Measurements from ENCODE around the gene LYPD6B.

Gene LYPD6B

DNA sequence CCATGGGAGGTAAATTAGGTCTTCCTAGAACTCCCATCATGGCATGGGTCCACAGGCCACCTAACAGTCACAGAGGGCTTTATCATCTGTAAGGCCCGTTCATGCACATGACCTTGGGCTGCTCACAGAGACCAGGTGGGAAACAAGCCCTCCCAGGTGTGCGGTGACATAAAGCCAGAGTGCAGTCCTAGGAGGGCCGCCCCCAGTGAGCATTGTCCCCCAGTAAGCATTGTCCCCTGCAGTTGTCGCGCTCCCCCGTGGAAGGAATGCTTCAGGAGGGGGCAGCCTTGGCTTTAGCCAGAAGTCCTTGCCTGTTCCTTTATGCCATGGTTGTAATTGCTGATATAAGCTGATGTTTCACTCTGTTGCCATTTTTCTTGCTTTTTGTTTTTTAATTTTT, 41.7 kb upstream of the LYPD6B start:
- DNase-seq (ENCODE audit: low read depth): no peak
- TF ChIP-seq CTCF (IDR thresholded peaks at IDR 0.05; ENCODE audit: low read depth, low read length, missing control alignments): no peak
- H3K4me3 ChIP-seq (ENCODE audit: low read depth, low read length): no peak overlapping the region

DNA sequence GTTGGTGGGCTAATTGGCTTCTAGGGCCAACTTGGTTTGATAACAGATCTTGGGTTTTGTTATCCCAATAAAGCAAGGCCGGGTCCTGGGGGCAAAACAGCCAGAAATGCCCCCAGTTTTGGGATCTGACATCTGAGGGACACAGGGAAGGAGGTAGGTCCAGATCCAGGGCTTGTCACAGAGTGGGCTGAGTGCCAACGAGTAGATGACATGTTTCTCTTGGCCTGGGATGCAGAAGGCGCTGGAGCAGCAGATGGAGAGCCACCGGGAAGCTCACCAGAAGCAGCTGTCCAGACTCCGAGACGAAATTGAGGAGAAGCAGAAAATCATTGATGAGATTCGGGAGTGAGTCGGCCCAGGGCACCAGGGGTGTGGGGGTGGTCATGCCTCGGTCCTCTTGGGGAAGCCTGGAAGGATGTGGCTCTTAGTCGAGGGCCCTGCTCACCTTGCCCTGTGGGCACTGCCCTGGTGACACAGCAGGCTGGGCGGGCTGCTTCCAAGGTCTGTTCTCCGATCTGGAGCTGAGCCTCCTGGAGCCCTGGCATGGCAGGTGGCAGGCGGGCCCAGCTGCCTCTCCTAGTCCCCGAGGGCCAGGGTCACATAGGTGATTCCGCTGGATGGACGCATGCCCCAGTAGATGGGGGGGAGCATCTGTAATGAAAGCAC, 40.2 kb upstream of the LYPD6B start:
- no peak overlapping the region for H3K4me3 ChIP-seq (ENCODE audit: low read depth, low read length)
- no peak for TF ChIP-seq CTCF (IDR thresholded peaks at IDR 0.05; ENCODE audit: low read depth, low read length, missing control alignments)
- DNase-seq (ENCODE audit: low read depth): no peak

DNA sequence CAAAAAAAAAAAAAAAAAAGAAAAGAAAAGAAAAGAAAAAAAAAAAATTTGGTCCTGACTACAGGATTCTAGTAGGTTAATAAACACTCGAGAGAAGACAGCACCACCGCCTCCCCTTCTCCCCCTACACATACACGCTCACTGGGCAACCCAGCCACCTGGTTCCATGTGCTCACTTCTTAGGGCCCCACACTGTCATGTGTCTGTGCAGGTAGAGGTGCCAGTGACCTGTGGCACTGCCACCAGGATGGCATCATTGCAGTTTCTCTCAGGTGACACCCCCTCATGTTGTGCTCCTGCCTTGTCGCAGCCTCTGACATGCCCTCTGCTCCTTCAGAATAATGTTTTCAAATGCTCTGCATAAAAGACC, 39.7 kb upstream of the LYPD6B start:
- DNase-seq (ENCODE audit: low read depth): no peak
- TF ChIP-seq CTCF (IDR thresholded peaks at IDR 0.05; ENCODE audit: low read depth, low read length, missing control alignments): no peak
- H3K4me3 ChIP-seq (ENCODE audit: low read depth, low read length): no peak overlapping the region

GRCh38 chr2:148999451-148999921, 39.0 kb upstream of the LYPD6B start:
- TF ChIP-seq CTCF (IDR thresholded peaks at IDR 0.05; ENCODE audit: low read depth, low read length, missing control alignments): no peak
- no peak overlapping the region for H3K4me3 ChIP-seq (ENCODE audit: low read depth, low read length)
- DNase-seq (ENCODE audit: low read depth): no peak

DNA sequence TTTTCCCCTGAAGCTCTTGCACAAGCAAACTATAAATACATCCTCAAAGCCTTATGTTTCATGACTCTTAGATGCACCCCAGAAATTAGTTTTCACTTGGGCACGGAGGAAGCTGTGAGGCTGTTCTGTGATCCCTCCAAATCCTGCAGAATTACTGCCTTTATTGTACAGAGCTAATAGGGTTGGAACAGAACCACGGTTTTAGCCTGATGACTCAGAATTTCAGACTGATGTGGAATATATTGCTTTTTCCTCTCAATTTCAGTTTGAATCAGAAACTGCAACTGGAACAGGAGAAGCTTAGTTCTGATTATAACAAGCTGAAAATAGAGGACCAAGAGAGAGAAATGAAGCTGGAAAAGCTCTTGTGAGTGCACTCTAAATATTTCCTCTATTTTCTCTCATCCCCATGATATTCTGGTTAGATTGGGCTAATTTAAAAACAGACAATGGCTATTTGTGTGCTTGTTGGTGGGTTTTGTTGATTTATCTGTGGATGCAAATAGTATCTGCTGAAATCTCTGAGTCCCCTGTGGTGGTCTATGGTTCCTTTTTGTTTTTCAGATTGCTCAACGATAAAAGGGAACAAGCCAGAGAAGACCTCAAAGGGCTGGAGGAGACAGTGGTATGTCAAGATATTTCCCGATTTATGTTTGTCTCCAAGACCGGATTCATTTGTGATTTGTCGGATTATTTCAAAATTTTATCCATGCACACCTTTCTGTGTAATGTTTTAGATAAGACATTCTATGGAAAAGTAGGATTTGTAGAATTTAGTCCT, 38.2 kb upstream of the LYPD6B start:
- TF ChIP-seq CTCF (IDR thresholded peaks at IDR 0.05; ENCODE audit: low read depth, low read length, missing control alignments): no peak
- no peak overlapping the region for H3K4me3 ChIP-seq (ENCODE audit: low read depth, low read length)
- no peak for DNase-seq (ENCODE audit: low read depth)

- H3K4me3 ChIP-seq (ENCODE audit: low read depth, low read length): no peak overlapping the region
- no peak for DNase-seq (ENCODE audit: low read depth)
- TF ChIP-seq CTCF (IDR thresholded peaks at IDR 0.05; ENCODE audit: low read depth, low read length, missing control alignments): no peak
Observed at GRCh38 chr2:149001496-149001895, 37.0 kb upstream of the LYPD6B start.
